Neural cell (in vitro differentiated cells): Measurements from ENCODE around the gene FSCN2. TPM values are rescaled to one million over a fixed set of nuclear protein-coding genes. Genes with fewer than 3 reads are reported as not detected.

ENCODE experiments used
- H2AFZ ChIP-seq: fragments of 200-600, 300-800 bp; sonication (generic), shearing (Covaris generic); 2 replicates; pipeline ENCODE4 v1.6.0; 2014; ENCODE audit warnings: low read depth, mild to moderate bottlenecking, antibody characterized with exemption, low read length, moderate library complexity
- H3F3A ChIP-seq: fragments of 200-600 bp; shearing (Covaris generic); 2 replicates; pipeline ENCODE4 v1.6.1; 2016; ENCODE audit warnings: mild to moderate bottlenecking, moderate library complexity, mixed read lengths, antibody characterized with exemption, low read length; ENCODE audit not compliant: insufficient read depth, poor library complexity, severe bottlenecking
- H3K27ac ChIP-seq: fragments of 200-600, 300-800 bp; sonication (generic), shearing (Covaris generic); 2 replicates; pipeline ENCODE4 v1.5.1; 2014; ENCODE audit warnings: mild to moderate bottlenecking, low read length, moderate library complexity
- H3K27me3 ChIP-seq: fragments of 300-800, 200-600 bp; sonication (generic), shearing (Covaris generic); 2 replicates; pipeline ENCODE4 v1.6.0; 2014; ENCODE audit warnings: mild to moderate bottlenecking, low read depth, low read length, moderate library complexity; ENCODE audit not compliant: insufficient read depth
- H3K36me3 ChIP-seq: fragments of 300-800, 200-600 bp; sonication (generic), shearing (Covaris generic); 2 replicates; pipeline ENCODE4 v1.5.1; 2014; ENCODE audit warnings: mild to moderate bottlenecking, antibody characterized with exemption, low read length, moderate library complexity; ENCODE audit not compliant: insufficient read depth
- H3K4me2 ChIP-seq: fragments of 300-800, 200-600 bp; sonication (generic), shearing (Covaris generic); 2 replicates; pipeline ENCODE4 v1.6.0; 2014; ENCODE audit warnings: mild to moderate bottlenecking, low read length
- H3K4me3 ChIP-seq: fragments of 300-800, 200-600 bp; sonication (generic), shearing (Covaris generic); 2 replicates; pipeline ENCODE4 v1.5.1; 2014; ENCODE audit warnings: mild to moderate bottlenecking, low read length, moderate library complexity
- H3K79me2 ChIP-seq: fragments of 200-600 bp; shearing (Covaris generic); replicated peaks from 2 replicates; pipeline ENCODE4 v1.6.0; 2014; ENCODE audit warnings: mild to moderate bottlenecking, low read length, moderate library complexity; ENCODE audit not compliant: insufficient read depth
- H3K9ac ChIP-seq: fragments of 300-800, 200-600 bp; sonication (generic), shearing (Covaris generic); 2 replicates; pipeline ENCODE4 v1.6.1; 2016; ENCODE audit warnings: mild to moderate bottlenecking, low read length, mixed read lengths
- H3K9me2 ChIP-seq: fragments of 200-600 bp; shearing (Covaris generic); 2 replicates; pipeline ENCODE4 v1.6.1; 2016; ENCODE audit warnings: mild to moderate bottlenecking, low read length, mixed read lengths; ENCODE audit not compliant: insufficient read depth
- H3K9me3 ChIP-seq: fragments of 200-600, 300-800 bp; sonication (generic), shearing (Covaris generic); 2 replicates; pipeline ENCODE4 v1.6.1; 2016; ENCODE audit warnings: mild to moderate bottlenecking, mixed run types, low read length, moderate library complexity, mixed read lengths
- H4K20me1 ChIP-seq: fragments of 200-600 bp; shearing (Covaris generic); 2 replicates; pipeline ENCODE4 v1.6.1; 2016; ENCODE audit warnings: mild to moderate bottlenecking, mixed run types; ENCODE audit not compliant: insufficient read depth
- EP300 ChIP-seq: fragments of 450-650 bp; conservative IDR thresholded peaks from 2 replicates; pipeline ENCODE4 v1.6.1; 2014; ENCODE audit warnings: antibody characterized with exemption, mild to moderate bottlenecking, moderate library complexity; ENCODE audit not compliant: poor library complexity, severe bottlenecking
- EZH2 ChIP-seq: fragments of 200-600, 300-800 bp; shearing (Covaris generic), sonication (generic); IDR thresholded peaks from 2 replicates; pipeline ENCODE4 v1.6.1; 2014; ENCODE audit warnings: antibody characterized with exemption, low read length, borderline replicate concordance, mild to moderate bottlenecking; ENCODE audit not compliant: insufficient read depth, poor library complexity, severe bottlenecking
- MXI1 ChIP-seq: fragments of 450-650 bp; conservative IDR thresholded peaks from 2 replicates; pipeline ENCODE4 v1.6.1; 2014; ENCODE audit warnings: antibody characterized with exemption, mild to moderate bottlenecking; ENCODE audit not compliant: poor library complexity, severe bottlenecking
- POLR2AphosphoS5 ChIP-seq: IDR thresholded peaks from 2 replicates; pipeline ENCODE4 v1.6.1; 2012
- RAD21 ChIP-seq: fragments of 450-650 bp; conservative IDR thresholded peaks from 2 replicates; pipeline ENCODE4 v1.6.1; 2014; ENCODE audit warnings: antibody characterized with exemption, mild to moderate bottlenecking, moderate library complexity
- REST ChIP-seq: IDR thresholded peaks from 2 replicates; pipeline ENCODE4 v1.6.1; 2012; ENCODE audit warnings: borderline replicate concordance
- SMC3 ChIP-seq: fragments of 450-650 bp; conservative IDR thresholded peaks from 2 replicates; pipeline ENCODE4 v1.6.1; 2014; ENCODE audit warnings: antibody characterized with exemption, mild to moderate bottlenecking, moderate library complexity; ENCODE audit not compliant: poor library complexity
- TAF1 ChIP-seq: IDR thresholded peaks from 2 replicates; pipeline ENCODE4 v1.6.1; 2012; ENCODE audit warnings: low read depth
- polyA plus RNA-seq: library from polyadenylated mRNA; depleted of rRNA; stranded (reverse); fragments of >200 nt; gene quantifications from 2 replicates; pipeline ENCODE4 v1.2.3, GENCODE V29; 2014
- TF ChIP-seq, protein P1 (sequence below): fragments of 450-650 bp; IDR thresholded peaks from 2 replicates; pipeline ENCODE4 v1.5.1; 2014; ENCODE audit warnings: antibody characterized with exemption, mild to moderate bottlenecking, moderate library complexity; ENCODE audit not compliant: poor library complexity, severe bottlenecking

Gene FSCN2
- polyA plus RNA-seq, 1 donor from 2014 or later, result 4.8 TPM

DNA sequence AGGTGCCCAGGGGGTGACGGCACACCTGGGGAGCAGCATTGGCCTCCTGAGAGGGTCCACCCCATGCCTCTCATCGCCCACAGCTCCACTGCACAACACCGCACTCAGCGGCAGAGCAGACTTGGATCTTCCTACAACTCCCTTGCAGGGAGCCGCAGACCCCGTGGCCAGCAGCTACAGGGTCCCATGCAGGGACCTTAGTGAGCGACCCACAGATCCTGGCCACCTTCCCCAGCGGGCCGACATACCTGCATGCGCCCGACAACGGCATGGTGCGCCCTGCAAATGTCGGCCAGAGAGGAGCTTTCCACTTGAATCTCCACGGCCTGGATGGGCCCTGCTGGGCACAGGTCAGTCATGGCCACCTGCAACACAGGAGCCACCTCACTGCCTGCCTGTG is 15.6 kb downstream of the FSCN2 start:
- no peak overlapping the region for H2AFZ ChIP-seq
- H3K79me2 ChIP-seq, result no peaks in the 10 kb centered on the region
- H3K4me3 ChIP-seq, result no peak overlapping the region
- no peaks in the 10 kb centered on the region for H3K9me2 ChIP-seq
- H3K36me3 ChIP-seq, result no peaks in the 10 kb centered on the region
- no peaks in the 10 kb centered on the region for H3K27me3 ChIP-seq
- H3K9ac ChIP-seq, result no peak overlapping the region
- no peaks in the 10 kb centered on the region for H4K20me1 ChIP-seq
- no peaks in the 10 kb centered on the region for H3F3A ChIP-seq
- no peaks in the 10 kb centered on the region for H3K9me3 ChIP-seq
- no peak overlapping the region for H3K4me2 ChIP-seq
- TF ChIP-seq, protein P1, sequence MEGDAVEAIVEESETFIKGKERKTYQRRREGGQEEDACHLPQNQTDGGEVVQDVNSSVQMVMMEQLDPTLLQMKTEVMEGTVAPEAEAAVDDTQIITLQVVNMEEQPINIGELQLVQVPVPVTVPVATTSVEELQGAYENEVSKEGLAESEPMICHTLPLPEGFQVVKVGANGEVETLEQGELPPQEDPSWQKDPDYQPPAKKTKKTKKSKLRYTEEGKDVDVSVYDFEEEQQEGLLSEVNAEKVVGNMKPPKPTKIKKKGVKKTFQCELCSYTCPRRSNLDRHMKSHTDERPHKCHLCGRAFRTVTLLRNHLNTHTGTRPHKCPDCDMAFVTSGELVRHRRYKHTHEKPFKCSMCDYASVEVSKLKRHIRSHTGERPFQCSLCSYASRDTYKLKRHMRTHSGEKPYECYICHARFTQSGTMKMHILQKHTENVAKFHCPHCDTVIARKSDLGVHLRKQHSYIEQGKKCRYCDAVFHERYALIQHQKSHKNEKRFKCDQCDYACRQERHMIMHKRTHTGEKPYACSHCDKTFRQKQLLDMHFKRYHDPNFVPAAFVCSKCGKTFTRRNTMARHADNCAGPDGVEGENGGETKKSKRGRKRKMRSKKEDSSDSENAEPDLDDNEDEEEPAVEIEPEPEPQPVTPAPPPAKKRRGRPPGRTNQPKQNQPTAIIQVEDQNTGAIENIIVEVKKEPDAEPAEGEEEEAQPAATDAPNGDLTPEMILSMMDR, result no peak
- no peak for TF ChIP-seq SMC3
- no peak for TF ChIP-seq RAD21
- TF ChIP-seq MXI1, result no peak
- TF ChIP-seq EP300, result no peak
- no peak for TF ChIP-seq EZH2
- no peak for TF ChIP-seq POLR2AphosphoS5
- TF ChIP-seq TAF1, result no peak
- no peak overlapping the region for H3K27ac ChIP-seq

- H3K4me3 ChIP-seq, result no peak overlapping the region
- H3K9me2 ChIP-seq, result no peaks in the 10 kb centered on the region
- H3F3A ChIP-seq, result no peaks in the 10 kb centered on the region
- no peak for TF ChIP-seq RAD21
- TF ChIP-seq EZH2, result no peak
- TF ChIP-seq, protein P1, result no peak
- TF ChIP-seq MXI1, result no peak
- no peak for TF ChIP-seq TAF1
- TF ChIP-seq EP300, result no peak
- TF ChIP-seq POLR2AphosphoS5, result no peak
- TF ChIP-seq SMC3, result no peak
- TF ChIP-seq REST, result no peak
- H3K27me3 ChIP-seq, result no peaks in the 10 kb centered on the region
- H3K9me3 ChIP-seq, result no peaks in the 10 kb centered on the region
- no peak overlapping the region for H3K4me2 ChIP-seq
- H3K36me3 ChIP-seq, result no peaks in the 10 kb centered on the region
- no peak overlapping the region for H3K27ac ChIP-seq
- H3K9ac ChIP-seq, result no peak overlapping the region
- no peaks in the 10 kb centered on the region for H3K79me2 ChIP-seq
- H4K20me1 ChIP-seq, result no peaks in the 10 kb centered on the region
- H2AFZ ChIP-seq, result no peak overlapping the region
These were observed 16.3 kb downstream of the FSCN2 start for GRCh38 chr17:81544281-81544974.
